Measurements from ENCODE around the gene GUCY1B1. TPM values are rescaled to one million over a fixed set of nuclear protein-coding genes. Genes with fewer than 3 reads are reported as not detected.

The GUCY1B1 gene
- total RNA-seq, 1 experiment from 2014 or later: 0.74 TPM

DNA sequence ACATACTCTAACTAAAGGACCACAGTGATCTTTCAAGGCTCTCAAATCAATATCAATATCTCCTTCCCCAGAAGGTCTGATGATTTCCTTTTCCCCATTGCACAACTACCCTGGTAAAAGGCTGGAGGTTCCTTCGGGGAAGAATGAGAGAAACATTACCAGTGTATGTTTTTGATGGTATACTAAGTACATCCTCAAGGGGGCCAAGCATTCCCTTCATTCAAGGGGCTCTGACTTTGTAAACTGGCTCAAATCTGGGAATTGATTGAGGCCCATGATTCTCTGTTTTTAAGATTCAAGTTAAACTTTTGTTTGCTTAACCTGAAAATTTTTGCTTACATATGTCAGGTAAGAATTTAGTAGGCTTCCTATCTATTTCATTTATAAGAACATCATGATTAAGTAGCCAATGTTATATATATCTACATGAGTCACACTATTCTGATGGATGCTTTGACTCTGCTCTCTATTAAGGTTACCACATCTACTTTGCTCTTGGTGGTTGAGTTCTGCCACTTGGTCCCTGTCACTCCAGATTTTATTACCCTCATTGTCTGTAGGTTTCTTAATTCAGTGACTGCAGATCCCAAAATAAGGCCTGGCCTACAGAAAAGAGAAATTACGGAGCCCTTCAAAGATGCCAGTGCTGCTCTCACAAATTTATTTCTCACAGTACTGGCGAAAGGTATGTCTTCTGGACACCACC is 16.4 kb upstream of the GUCY1B1 start:
- Histone ChIP-seq H3K4me3 (no peak overlapping the region), H3K9me3 (replicated peaks) (no peaks in the 10 kb centered on the region; the same call in 1 of the 2 replicates), H3K4me1 (replicated peaks) (no peaks in the 10 kb centered on the region), H3K27me3 (replicated peaks) (no peaks in the 10 kb centered on the region), H3K36me3 (no peaks in the 10 kb centered on the region), H3K27ac (no peak overlapping the region)
- no peak for DNase-seq (ENCODE audit: low read depth in 1 of 2, low spot score in 2 of 2)

DNA sequence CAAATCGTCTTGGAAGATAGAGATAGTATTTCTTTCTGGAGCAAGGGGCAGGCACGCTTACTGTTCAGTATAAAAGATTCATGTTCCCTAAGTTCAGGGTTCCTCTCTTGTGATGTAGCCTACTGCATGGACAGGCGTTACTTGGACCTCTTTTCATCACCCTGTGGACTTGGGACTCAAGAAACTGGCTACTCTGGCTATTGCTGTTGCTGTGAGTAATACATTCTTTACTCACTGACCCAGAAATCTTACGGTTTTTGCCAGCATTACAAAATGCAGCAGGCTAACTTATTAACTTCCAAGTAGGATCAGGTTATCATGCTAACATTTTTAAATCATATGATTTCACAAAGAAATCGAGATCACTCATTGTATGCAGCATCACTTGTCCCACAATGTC is 12.8 kb upstream of the GUCY1B1 start:
- Histone ChIP-seq H3K4me3 (no peak overlapping the region), H3K36me3 (no peaks in the 10 kb centered on the region), H3K9me3 (replicated peaks) (no peaks in the 10 kb centered on the region; the same call in 1 of the 2 replicates), H3K4me1 (replicated peaks) (no peaks in the 10 kb centered on the region), H3K27me3 (replicated peaks) (no peaks in the 10 kb centered on the region), H3K27ac (no peak overlapping the region)
- DNase-seq (ENCODE audit: low read depth in 1 of 2, low spot score in 2 of 2): no peak

DNA sequence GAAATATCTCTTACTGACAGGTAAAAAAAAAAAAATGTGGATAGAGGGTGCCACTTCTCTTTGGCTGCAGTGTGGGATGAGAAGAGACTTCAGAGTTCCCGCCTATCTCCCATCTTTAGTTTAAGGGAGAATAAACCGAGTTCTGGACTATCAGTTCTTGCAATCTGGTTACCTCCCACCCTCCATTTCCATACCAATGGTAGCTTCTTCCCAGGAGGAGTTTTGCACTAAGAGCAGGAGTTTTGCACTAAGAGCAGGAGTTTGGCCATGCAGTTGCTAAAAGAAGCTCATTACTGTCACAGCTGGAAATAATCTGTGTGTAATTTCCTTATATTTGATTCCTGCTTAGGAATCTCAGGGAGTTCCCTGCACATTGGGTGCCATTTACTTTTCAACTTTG is 10.8 kb upstream of the GUCY1B1 start:
- Histone ChIP-seq H3K27me3 (replicated peaks) (no peaks in the 10 kb centered on the region), H3K36me3 (no peaks in the 10 kb centered on the region), H3K27ac (no peak overlapping the region), H3K9me3 (replicated peaks) (no peaks in the 10 kb centered on the region), H3K4me1 (replicated peaks) (no peaks in the 10 kb centered on the region), H3K4me3 (no peak overlapping the region)
- no peak for DNase-seq (ENCODE audit: low read depth in 1 of 2, low spot score in 2 of 2)

DNA sequence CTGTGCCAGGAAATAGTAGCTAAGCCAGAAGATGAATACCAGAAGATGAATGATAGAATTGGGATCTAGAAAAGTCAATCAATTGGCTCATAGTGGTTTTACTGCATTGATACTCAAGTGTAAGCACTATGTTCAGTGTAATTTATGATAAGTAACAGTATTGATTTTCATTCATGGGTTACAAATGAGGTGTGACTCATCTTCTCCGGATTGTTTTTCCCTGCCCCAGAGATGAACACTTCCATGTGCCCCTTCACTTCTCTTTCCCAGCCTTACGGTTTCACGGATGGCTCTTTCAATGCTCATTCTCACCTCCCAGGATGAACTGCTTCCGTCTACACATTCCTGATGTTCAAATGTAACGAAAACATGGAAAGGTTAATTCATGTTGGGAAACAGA is 9.8 kb upstream of the GUCY1B1 start:
- H3K4me1 ChIP-seq (replicated peaks): no peaks in the 10 kb centered on the region
- no peak for DNase-seq (ENCODE audit: low read depth in 1 of 2, low spot score in 2 of 2)
- H3K9me3 ChIP-seq (replicated peaks): no peaks in the 10 kb centered on the region
- H3K36me3 ChIP-seq: no peaks in the 10 kb centered on the region
- H3K27ac ChIP-seq: no peak overlapping the region
- H3K27me3 ChIP-seq (replicated peaks): no peaks in the 10 kb centered on the region
- H3K4me3 ChIP-seq: no peak overlapping the region

DNA sequence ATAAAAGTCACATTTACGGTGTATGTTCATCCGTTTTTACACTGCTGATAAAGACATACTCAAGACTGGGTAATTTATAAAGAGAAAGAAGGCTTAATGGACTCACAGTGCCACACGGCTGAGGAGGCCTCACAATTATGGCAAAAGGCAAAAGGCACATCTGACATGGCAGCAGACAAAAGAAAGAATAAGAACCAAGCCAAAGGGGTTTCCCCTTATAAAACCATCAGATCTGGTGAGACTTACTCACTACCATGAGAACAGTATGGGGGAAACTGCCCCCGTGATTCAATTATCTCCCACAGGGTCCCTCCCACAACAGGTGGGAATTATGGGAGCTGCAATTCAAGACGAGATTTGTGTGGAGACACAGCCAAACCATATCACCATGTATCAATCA is 7.3 kb upstream of the GUCY1B1 start:
- no peak overlapping the region for H3K4me3 ChIP-seq
- no peaks in the 10 kb centered on the region for H3K27me3 ChIP-seq (replicated peaks)
- no peaks in the 10 kb centered on the region for H3K9me3 ChIP-seq (replicated peaks)
- no peaks in the 10 kb centered on the region for H3K36me3 ChIP-seq
- H3K27ac ChIP-seq: no peak overlapping the region
- no peaks in the 10 kb centered on the region for H3K4me1 ChIP-seq (replicated peaks)
- DNase-seq (ENCODE audit: low read depth in 1 of 2, low spot score in 2 of 2): no peak

DNA sequence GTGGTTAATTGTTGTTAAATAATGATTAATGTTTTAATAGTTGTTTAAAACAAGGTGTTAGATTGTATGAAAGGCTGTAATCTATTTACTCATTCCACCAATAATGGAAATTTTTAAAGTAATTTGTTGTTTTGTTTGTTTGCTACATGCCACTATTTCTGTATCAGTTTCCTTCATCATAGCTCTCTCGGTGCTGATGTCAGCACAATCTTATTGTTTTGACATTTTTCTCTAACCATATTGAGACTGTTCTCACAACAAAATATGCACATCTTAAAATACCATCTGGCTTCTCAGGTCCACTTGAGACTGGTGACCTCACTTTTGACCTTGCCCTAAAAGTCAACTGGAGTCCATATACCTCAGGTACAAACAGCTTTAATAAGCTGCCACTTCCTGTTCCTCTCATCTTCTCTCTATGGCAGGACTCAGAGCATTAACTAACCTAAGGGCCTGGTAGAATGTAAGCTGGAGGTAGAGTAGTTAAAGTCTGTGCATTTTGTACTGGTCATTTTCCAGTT is 1.0 kb upstream of the GUCY1B1 start:
- Histone ChIP-seq H3K4me3 (no peak overlapping the region), H3K9me3 (replicated peaks) (0 out of 2 replicates have a peak, but pooled peaks cover 2% of the 10 kb centered on the region), H3K27ac (no peak overlapping the region), H3K27me3 (replicated peaks) (peaks cover 21% of the 10 kb centered on the region), H3K4me1 (replicated peaks) (peaks cover 14% of the 10 kb centered on the region), H3K36me3 (no peaks in the 10 kb centered on the region)
- DNase-seq (ENCODE audit: low read depth in 1 of 2, low spot score in 2 of 2): no peak

DNA sequence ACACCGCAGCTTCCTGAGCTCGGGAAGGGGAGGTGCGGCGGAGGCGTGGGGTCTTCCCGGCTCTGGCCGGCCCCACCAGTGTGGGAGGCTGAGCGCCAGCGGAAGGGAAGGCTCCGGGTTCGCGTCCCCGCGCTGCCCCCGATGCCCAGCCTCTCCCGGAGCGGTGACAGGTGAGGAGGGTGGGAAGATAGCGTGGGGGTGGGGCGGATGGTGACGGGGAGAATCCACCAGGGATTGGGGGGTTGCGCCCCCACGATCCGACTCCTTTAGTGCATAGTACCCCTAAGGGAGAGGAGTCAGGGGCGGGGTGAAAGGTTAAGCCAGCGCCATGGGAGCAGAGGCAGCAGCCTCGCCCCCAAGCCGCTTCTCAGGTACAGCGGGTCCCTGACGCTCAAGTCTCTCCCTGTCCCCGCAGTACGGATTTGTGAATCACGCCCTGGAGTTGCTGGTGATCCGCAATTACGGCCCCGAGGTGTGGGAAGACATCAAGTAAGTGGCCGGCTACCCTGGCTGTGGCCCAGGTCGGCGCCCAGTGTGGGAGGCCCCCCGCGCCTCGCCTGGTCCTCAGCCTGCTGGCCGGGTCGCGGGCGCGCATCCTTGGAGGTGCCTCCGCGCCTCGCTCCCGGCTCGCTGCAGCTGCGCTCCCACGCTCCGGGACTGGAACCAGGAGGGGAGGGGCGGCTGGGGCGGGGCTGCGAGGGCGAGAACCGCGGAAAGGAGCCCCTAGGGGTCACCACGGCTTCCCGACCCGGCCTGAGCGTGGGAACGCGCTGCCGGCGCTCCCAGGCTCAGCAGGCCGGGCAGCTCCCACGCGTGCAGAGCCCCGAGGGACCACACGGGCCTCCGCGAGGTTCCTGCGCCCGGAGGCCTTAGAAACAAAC is 791 bp downstream of the GUCY1B1 start:
- no peaks in the 10 kb centered on the region for H3K36me3 ChIP-seq
- peak overlapping the region; percentile 38 for H3K4me3 ChIP-seq
- no peak overlapping the region for H3K27ac ChIP-seq
- peaks cover 14% of the 10 kb centered on the region for H3K4me1 ChIP-seq (replicated peaks)
- 0 out of 2 replicates have a peak, but pooled peaks cover 2% of the 10 kb centered on the region for H3K9me3 ChIP-seq (replicated peaks)
- DNase-seq (ENCODE audit: low read depth in 1 of 2, low spot score in 2 of 2): no peak
- H3K27me3 ChIP-seq (replicated peaks): peaks cover 21% of the 10 kb centered on the region

DNA sequence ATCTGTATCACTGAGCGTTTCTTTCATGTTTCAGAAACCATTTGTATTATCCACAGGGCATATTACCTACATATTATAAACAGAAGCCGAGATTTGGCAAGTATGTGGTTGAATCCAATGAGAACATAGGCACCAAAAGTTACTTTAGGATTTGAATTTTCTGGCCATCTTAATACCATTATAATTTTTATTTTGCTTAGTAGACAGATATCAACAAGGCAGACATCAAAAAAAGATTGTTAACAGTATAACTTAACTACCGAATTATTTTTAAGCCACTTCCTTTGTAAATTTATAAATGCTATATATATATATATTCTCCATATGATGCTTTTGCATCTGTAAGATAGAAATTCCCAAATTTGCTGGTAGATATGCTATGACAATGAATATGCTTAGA is 2.2 kb downstream of the GUCY1B1 start:
- Histone ChIP-seq H3K27ac (no peak overlapping the region), H3K27me3 (replicated peaks) (peaks cover 21% of the 10 kb centered on the region), H3K4me1 (replicated peaks) (peaks cover 14% of the 10 kb centered on the region), H3K9me3 (replicated peaks) (0 out of 2 replicates have a peak, but pooled peaks cover 2% of the 10 kb centered on the region), H3K4me3 (no peak overlapping the region), H3K36me3 (no peaks in the 10 kb centered on the region)
- DNase-seq (ENCODE audit: low read depth in 1 of 2, low spot score in 2 of 2): no peak

DNA sequence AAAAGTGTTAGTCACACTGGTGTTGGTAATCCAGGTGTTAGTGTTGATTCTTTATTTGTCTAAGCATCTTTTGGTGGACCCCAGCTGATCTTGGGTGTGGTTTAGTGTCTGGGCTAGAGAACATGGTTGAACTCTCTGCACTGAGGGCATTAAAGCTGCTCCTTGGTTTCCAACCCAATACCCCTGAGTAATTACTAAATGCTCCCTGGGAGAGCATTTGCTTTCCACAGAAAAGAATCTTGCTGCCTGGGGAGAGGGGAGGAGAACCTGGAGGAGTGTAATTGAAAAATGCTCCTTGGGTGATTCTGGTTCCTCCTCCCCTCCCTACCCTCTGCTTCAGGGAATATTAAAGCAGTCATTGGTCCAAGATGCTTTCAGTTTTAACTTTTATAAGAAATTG is 3.1 kb downstream of the GUCY1B1 start:
- H3K9me3 ChIP-seq (replicated peaks): 0 out of 2 replicates have a peak, but pooled peaks cover 2% of the 10 kb centered on the region
- H3K27ac ChIP-seq: no peak overlapping the region
- peaks cover 14% of the 10 kb centered on the region for H3K4me1 ChIP-seq (replicated peaks)
- H3K36me3 ChIP-seq: no peaks in the 10 kb centered on the region
- H3K27me3 ChIP-seq (replicated peaks): peaks cover 21% of the 10 kb centered on the region
- DNase-seq (ENCODE audit: low read depth in 1 of 2, low spot score in 2 of 2): no peak
- H3K4me3 ChIP-seq: no peak overlapping the region

DNA sequence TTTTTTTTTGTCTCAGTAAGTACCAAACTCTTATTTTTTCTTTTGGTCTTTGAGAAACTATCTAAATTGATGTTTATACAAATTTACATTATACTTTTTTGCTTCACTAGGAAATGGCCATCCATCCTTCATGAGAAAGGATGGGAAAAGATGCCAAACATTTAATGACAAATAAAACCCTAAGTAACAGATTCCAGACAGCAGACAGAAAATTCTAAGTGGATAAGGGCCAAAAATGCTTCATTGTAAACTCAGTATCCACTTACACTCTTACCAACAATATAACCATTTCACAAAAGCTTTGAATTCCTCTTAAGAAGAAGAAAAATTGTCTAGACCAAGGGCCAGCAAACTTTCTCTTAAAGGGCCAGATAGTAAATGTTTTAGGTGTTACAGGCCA is 3.5 kb downstream of the GUCY1B1 start:
- 0 out of 2 replicates have a peak, but pooled peaks cover 2% of the 10 kb centered on the region for H3K9me3 ChIP-seq (replicated peaks)
- H3K36me3 ChIP-seq: no peaks in the 10 kb centered on the region
- peaks cover 14% of the 10 kb centered on the region for H3K4me1 ChIP-seq (replicated peaks)
- no peak overlapping the region for H3K27ac ChIP-seq
- H3K4me3 ChIP-seq: no peak overlapping the region
- peaks cover 21% of the 10 kb centered on the region for H3K27me3 ChIP-seq (replicated peaks)
- DNase-seq (ENCODE audit: low read depth in 1 of 2, low spot score in 2 of 2): no peak

DNA sequence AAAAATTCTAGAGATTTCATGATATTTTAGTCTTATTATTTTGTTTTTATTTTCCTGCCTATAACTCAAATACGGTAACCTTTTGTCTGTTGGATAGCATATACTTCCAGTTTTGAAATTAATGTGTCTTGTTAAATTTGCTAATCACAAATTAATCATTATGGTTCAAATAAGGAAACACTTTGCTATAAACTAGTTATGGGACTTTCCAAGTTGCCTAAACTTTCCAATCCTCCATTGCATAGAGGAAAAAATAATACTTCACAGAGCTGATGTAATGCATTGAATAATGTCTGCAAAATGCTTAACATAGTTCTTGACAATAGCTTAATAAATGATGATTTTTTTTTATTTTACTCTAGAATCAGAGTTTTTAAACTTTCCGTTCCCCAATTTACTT is 4.7 kb downstream of the GUCY1B1 start:
- H3K9me3 ChIP-seq (replicated peaks): 0 out of 2 replicates have a peak, but pooled peaks cover 2% of the 10 kb centered on the region
- DNase-seq (ENCODE audit: low read depth in 1 of 2, low spot score in 2 of 2): no peak
- no peak overlapping the region for H3K4me3 ChIP-seq
- no peaks in the 10 kb centered on the region for H3K36me3 ChIP-seq
- H3K4me1 ChIP-seq (replicated peaks): peaks cover 14% of the 10 kb centered on the region
- no peak overlapping the region for H3K27ac ChIP-seq
- peaks cover 19% of the 10 kb centered on the region for H3K27me3 ChIP-seq (replicated peaks)

DNA sequence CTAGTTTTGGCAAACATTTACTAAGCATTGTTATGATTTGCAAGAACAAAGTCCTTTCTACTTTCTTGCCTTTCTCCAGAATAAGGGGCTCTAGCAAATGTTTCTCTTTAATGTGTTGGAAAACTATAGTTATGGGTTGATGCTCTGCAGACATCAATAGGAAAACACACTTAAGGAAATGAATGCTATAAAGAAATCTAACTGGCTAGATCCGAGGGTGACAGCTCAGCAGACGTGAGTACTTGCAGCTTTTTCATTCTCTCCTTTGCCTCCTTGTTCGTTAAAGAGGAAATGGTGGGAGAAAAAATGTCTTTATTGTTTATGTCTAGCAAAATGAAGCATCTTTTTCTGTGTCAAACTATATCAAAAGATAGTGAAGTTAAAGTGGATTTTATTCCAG is 6.3 kb downstream of the GUCY1B1 start:
- Histone ChIP-seq H3K4me1 (replicated peaks) (no peaks in the 10 kb centered on the region), H3K4me3 (no peak overlapping the region), H3K36me3 (no peaks in the 10 kb centered on the region), H3K27me3 (replicated peaks) (peaks cover 8% of the 10 kb centered on the region), H3K9me3 (replicated peaks) (no peaks in the 10 kb centered on the region), H3K27ac (no peak overlapping the region)
- no peak for DNase-seq (ENCODE audit: low read depth in 1 of 2, low spot score in 2 of 2)

DNA sequence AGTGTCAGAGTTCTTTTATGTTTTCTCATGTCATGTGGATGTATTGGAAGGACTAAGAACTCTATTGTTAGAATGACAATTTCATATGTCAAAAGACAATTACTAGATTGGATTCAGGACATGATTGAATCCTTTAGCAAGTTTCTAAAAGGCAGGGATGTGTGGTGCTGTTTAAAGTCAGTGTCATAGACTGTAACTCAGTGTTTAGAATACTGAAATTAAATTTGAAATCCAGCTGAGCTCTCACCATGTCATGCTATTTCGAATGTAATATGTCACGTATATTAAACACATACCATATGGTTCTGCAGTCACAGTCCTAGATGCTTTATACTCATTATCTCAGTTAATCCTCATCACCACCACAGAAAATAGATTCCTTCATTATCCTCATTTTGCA is 7.8 kb downstream of the GUCY1B1 start:
- H3K27ac ChIP-seq: no peak overlapping the region
- DNase-seq (ENCODE audit: low read depth in 1 of 2, low spot score in 2 of 2): no peak
- H3K4me1 ChIP-seq (replicated peaks): no peaks in the 10 kb centered on the region
- H3K27me3 ChIP-seq (replicated peaks): peaks cover 2% of the 10 kb centered on the region; the same call in 1 of the 2 replicates
- H3K4me3 ChIP-seq: no peak overlapping the region
- H3K36me3 ChIP-seq: no peaks in the 10 kb centered on the region
- H3K9me3 ChIP-seq (replicated peaks): no peaks in the 10 kb centered on the region

DNA sequence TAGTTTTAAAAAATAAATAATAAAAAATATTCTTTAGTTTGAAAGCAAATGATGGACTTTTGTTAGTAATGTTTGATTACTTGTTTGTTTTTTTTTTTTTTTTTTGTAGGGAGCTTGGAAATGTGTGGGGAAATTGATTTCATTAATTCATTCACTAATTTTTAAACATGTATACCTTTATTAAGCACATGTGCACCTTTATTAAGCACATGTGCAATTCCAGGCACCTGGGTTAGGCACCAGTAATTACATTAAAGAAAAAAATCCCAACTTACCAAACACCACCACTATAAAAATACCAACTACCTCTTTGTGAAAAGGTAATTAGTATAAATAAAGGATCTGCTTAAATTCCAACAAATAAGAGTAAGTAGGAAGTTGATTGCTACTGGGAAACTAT is 9.5 kb downstream of the GUCY1B1 start:
- no peaks in the 10 kb centered on the region for H3K36me3 ChIP-seq

More for the DNA sequence above, 9.5 kb downstream of the GUCY1B1 start:
- H3K27me3 ChIP-seq (replicated peaks): peaks cover 2% of the 10 kb centered on the region; the same call in 1 of the 2 replicates
- H3K27ac ChIP-seq: no peak overlapping the region
- no peaks in the 10 kb centered on the region for H3K4me1 ChIP-seq (replicated peaks)
- DNase-seq (ENCODE audit: low read depth in 1 of 2, low spot score in 2 of 2): no peak
- H3K9me3 ChIP-seq (replicated peaks): no peaks in the 10 kb centered on the region
- no peak overlapping the region for H3K4me3 ChIP-seq

All from SJSA1 (cell line).